ENCODE measurements around the gene PDE4D. TPM values are rescaled to one million over a fixed set of nuclear protein-coding genes. Genes with fewer than 3 reads are reported as not detected.

The PDE4D gene
- total and polyA plus RNA-seq, 2 of the 4 experiments (the other 2 are of a cell fraction) = 1.4 to 7.9 TPM

DNA sequence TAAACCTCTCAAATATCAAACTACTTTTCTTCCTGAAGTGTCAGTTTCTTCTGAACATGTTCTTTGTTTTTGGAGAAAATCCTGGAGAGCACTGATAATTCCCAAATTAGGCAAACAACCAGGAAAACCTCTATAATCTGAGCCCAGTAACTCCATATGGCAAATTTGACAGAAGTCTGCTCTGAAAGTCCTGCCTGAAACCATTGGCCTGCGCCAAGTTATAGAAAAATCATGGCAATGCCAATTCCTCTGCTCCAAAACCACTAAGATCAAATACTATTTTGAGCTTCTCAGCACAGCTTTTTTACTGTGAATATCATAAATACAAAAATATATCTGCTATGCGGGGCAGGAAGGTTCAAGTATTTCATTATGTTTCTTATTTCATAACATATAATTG lies 45.9 kb downstream of the PDE4D start:
- Histone ChIP-seq H2BK15ac (ENCODE audit: low read depth, low read length) (no peak overlapping the region), H3K18ac (ENCODE audit: low read depth, low read length) (no peak overlapping the region), H4K8ac (ENCODE audit: low read depth in 2 of 2, low read length in 2 of 2) (no peak overlapping the region), H4K5ac (ENCODE audit: low read depth, low read length) (no peak overlapping the region), H2AK9ac (replicated peaks; ENCODE audit: low read depth, low read length, poor library complexity) (no peak overlapping the region), H3K79me1 (ENCODE audit: low read depth in 1 of 2, low read length in 2 of 2) (no peaks in the 10 kb centered on the region), H3K4me1 (ENCODE audit: control insufficient read depth, insufficient read depth, low read length) (peaks cover 2% of the 10 kb centered on the region; the same call in 1 of the 2 replicates), H2BK5ac (ENCODE audit: low read depth, low read length, poor library complexity, severe bottlenecking) (no peak overlapping the region), H2AK5ac (ENCODE audit: low read depth, low read length) (no peak overlapping the region), H3K27me3 (ENCODE audit: control insufficient read depth, insufficient read depth, low read length) (no peaks in the 10 kb centered on the region), H3K56ac (ENCODE audit: extremely low read depth, insufficient read depth, low read length) (no peak overlapping the region), H3K14ac (replicated peaks; ENCODE audit: low read depth, low read length) (no peak overlapping the region), H3K23ac (ENCODE audit: low read depth, low read length) (no peak overlapping the region), H3K9ac (ENCODE audit: low read depth, low read length) (no peak overlapping the region), H4K91ac (ENCODE audit: insufficient read depth, low read depth, low read length) (no peak overlapping the region), H2BK120ac (ENCODE audit: low read depth, low read length) (no peak overlapping the region), H4K20me1 (ENCODE audit: insufficient read depth, low read length) (no peaks in the 10 kb centered on the region), H2BK20ac (ENCODE audit: low read depth, low read length) (no peak overlapping the region), H2AFZ (replicated peaks; ENCODE audit: low read length, poor library complexity) (no peak overlapping the region), H3K36me3 (ENCODE audit: control insufficient read depth, insufficient read depth, low read length) (no peaks in the 10 kb centered on the region), H3K4me2 (ENCODE audit: low read depth, low read length) (no peak overlapping the region), H3K4me3 (ENCODE audit: insufficient read depth, low read depth, low read length) (no peak overlapping the region), H3K4ac (ENCODE audit: low read depth, low read length) (no peak overlapping the region), H3K9me1 (ENCODE audit: insufficient read depth, low read length) (no peaks in the 10 kb centered on the region), H3K9me3 (ENCODE audit: control insufficient read depth, insufficient read depth, low read length) (no peaks in the 10 kb centered on the region), H3K27ac (ENCODE audit: insufficient read depth, low read length) (no peak overlapping the region)
- intact Hi-C loops (cut with micrococcal nuclease) (no loop called here), in situ Hi-C loops (cut with MboI; ENCODE audit: low sequenced_read_pairs) (no loop called here), dilution Hi-C loops (cut with HindIII; ENCODE audit: low sequenced_read_pairs, unreplicated experiment) (no loop called here)
- ATAC-seq (ENCODE audit: low read depth) (no peak), DNase-seq (no peak)
- BruUV-seq (replicated peaks) = no TSS peak
- WGBS, 2 experiments (ENCODE audit: extremely low coverage in 2 of 2, insufficient read length in 1 of 2) = no CpG with 5 or more reads among the region's 2 CpGs
- POLR2A ChIA-PET (ENCODE audit: unreplicated experiment) = no interaction called here
- CTCF ChIA-PET = no interaction called here
- no peak for TF ChIP-seq CHD1 (IDR thresholded peaks at IDR 0.05; ENCODE audit: low read depth, low read length)
- TF ChIP-seq BHLHE40 (IDR thresholded peaks at IDR 0.05; ENCODE audit: low read depth, low read length) = no peak
- TF ChIP-seq, protein P1, sequence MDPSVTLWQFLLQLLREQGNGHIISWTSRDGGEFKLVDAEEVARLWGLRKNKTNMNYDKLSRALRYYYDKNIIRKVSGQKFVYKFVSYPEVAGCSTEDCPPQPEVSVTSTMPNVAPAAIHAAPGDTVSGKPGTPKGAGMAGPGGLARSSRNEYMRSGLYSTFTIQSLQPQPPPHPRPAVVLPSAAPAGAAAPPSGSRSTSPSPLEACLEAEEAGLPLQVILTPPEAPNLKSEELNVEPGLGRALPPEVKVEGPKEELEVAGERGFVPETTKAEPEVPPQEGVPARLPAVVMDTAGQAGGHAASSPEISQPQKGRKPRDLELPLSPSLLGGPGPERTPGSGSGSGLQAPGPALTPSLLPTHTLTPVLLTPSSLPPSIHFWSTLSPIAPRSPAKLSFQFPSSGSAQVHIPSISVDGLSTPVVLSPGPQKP (IDR thresholded peaks at IDR 0.05; ENCODE audit: borderline replicate concordance, low read depth, low read length) = no peak
- no peak for TF ChIP-seq RFX5 (IDR thresholded peaks at IDR 0.05; ENCODE audit: low read depth, low read length)
- TF ChIP-seq, protein P2, sequence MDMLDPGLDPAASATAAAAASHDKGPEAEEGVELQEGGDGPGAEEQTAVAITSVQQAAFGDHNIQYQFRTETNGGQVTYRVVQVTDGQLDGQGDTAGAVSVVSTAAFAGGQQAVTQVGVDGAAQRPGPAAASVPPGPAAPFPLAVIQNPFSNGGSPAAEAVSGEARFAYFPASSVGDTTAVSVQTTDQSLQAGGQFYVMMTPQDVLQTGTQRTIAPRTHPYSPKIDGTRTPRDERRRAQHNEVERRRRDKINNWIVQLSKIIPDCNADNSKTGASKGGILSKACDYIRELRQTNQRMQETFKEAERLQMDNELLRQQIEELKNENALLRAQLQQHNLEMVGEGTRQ (IDR thresholded peaks at IDR 0.05; ENCODE audit: low read depth, low read length) = no peak
- no peak for TF ChIP-seq POLR2A (IDR thresholded peaks at IDR 0.05; ENCODE audit: low read depth, low read length)
- TF ChIP-seq, protein P3, sequence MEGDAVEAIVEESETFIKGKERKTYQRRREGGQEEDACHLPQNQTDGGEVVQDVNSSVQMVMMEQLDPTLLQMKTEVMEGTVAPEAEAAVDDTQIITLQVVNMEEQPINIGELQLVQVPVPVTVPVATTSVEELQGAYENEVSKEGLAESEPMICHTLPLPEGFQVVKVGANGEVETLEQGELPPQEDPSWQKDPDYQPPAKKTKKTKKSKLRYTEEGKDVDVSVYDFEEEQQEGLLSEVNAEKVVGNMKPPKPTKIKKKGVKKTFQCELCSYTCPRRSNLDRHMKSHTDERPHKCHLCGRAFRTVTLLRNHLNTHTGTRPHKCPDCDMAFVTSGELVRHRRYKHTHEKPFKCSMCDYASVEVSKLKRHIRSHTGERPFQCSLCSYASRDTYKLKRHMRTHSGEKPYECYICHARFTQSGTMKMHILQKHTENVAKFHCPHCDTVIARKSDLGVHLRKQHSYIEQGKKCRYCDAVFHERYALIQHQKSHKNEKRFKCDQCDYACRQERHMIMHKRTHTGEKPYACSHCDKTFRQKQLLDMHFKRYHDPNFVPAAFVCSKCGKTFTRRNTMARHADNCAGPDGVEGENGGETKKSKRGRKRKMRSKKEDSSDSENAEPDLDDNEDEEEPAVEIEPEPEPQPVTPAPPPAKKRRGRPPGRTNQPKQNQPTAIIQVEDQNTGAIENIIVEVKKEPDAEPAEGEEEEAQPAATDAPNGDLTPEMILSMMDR (conservative IDR thresholded peaks at IDR 0.05; ENCODE audit: low read depth, low read length) = no peak
- no peak for TF ChIP-seq RCOR1 (IDR thresholded peaks at IDR 0.05; ENCODE audit: insufficient replicate concordance, low read length)
- TF ChIP-seq MAZ (IDR thresholded peaks at IDR 0.05; ENCODE audit: borderline replicate concordance, low read depth, low read length) = no peak
- TF ChIP-seq MAFK (IDR thresholded peaks at IDR 0.05; ENCODE audit: low read depth, low read length) = no peak
- TF ChIP-seq CEBPB (IDR thresholded peaks at IDR 0.05; ENCODE audit: low read depth, low read length) = no peak
- no peak for TF ChIP-seq FOS (IDR thresholded peaks at IDR 0.05; ENCODE audit: low read depth, low read length)
- TF ChIP-seq NFE2L2 (IDR thresholded peaks at IDR 0.05; ENCODE audit: low read depth, low read length) = no peak
- no peak for TF ChIP-seq MXI1 (IDR thresholded peaks at IDR 0.05; ENCODE audit: borderline replicate concordance, low read depth, low read length)
- no peak for TF ChIP-seq SMC3 (IDR thresholded peaks at IDR 0.05; ENCODE audit: low read depth, low read length)
- no peak for TF ChIP-seq RAD21 (IDR thresholded peaks at IDR 0.05; ENCODE audit: low read length)

Data from IMR-90 (cell line).